Gastroesophageal sphincter (tissue), 3 donors: ENCODE measurements around the gene UNC13C.

Source experiments
- CTCF ChIP-seq, 4 experiments: fragments of 200-600 bp in 2 of 4; fragments of 450-650 bp in 2 of 4; sonication (generic) in 1 of 4; IDR thresholded peaks; one replicate each; pipeline ENCODE4 v1.5.1; 2017 to 2019; ENCODE audit warnings: antibody characterized with exemption in 4 of 4, mild to moderate bottlenecking in 2 of 4, moderate library complexity in 2 of 4
- EP300 ChIP-seq: sonication (generic); formaldehyde crosslinking; IDR thresholded peaks from one replicate; pipeline ENCODE4 v1.6.1; 2017; ENCODE audit warnings: antibody characterized with exemption, mild to moderate bottlenecking
- POLR2A ChIP-seq, 2 donors: fragments of 450-650 bp; IDR thresholded peaks; one replicate each; pipeline ENCODE4 v1.6.1; 2017; ENCODE audit warnings: antibody characterized with exemption in 2 of 2, mild to moderate bottlenecking in 2 of 2, moderate library complexity in 1 of 2

- no peak for TF ChIP-seq CTCF (IDR thresholded peaks at IDR 0.05)
- no peak for TF ChIP-seq POLR2A (IDR thresholded peaks at IDR 0.05)
- TF ChIP-seq EP300, result no peak
These were observed 326.1 kb downstream of the UNC13C start for GRCh38 chr15:54304321-54304720.
